Sigmoid colon (tissue), 3 donors: Measurements from ENCODE around the gene SLC4A1.

Source experiments
- CTCF ChIP-seq, 4 experiments: fragments of 450-650 bp in 3 of 4; fragments of 200-600 bp in 1 of 4; IDR thresholded peaks; one replicate each; pipeline ENCODE4 v1.5.1; 2016 to 2019; ENCODE audit warnings: antibody characterized with exemption in 4 of 4, mild to moderate bottlenecking in 3 of 4, moderate library complexity in 2 of 4
- POLR2A ChIP-seq, 2 donors: fragments of 450-650 bp; IDR thresholded peaks; one replicate each; pipeline ENCODE4 v1.6.1; 2016; ENCODE audit warnings: antibody characterized with exemption in 2 of 2, mild to moderate bottlenecking in 2 of 2, moderate library complexity in 2 of 2

GRCh38 chr17:44307387-44308186 lies 39.7 kb upstream of the SLC4A1 start:
- no peak for TF ChIP-seq CTCF (IDR thresholded peaks at IDR 0.05)
- no peak for TF ChIP-seq POLR2A (IDR thresholded peaks at IDR 0.05)
